ENCODE measurements around the gene UVRAG. TPM values are rescaled to one million over a fixed set of nuclear protein-coding genes. Genes with fewer than 3 reads are reported as not detected.

Gene UVRAG
- total RNA-seq, 1 donor from 2014 or later: 15.1 TPM

GRCh38 chr11:76090821-76091220 lies 275.8 kb downstream of the UVRAG start:
- DNase-seq (ENCODE audit: missing footprints): no peak
- ATAC-seq: no peak
- intact Hi-C loops (cut with DNase I): no loop called here

- no peak for DNase-seq (ENCODE audit: missing footprints)
- ATAC-seq: peak; percentile 46
- intact Hi-C loops (cut with DNase I): no loop called here
Measured at GRCh38 chr11:76094740-76095139, 279.7 kb downstream of the UVRAG start.

GRCh38 chr11:76095891-76096290 lies 280.9 kb downstream of the UVRAG start:
- ATAC-seq (no peak), DNase-seq (ENCODE audit: missing footprints) (no peak)
- intact Hi-C loops (cut with DNase I): no loop called here

- intact Hi-C loops (cut with DNase I): no loop called here
- no peak for ATAC-seq
Measured at GRCh38 chr11:76096552-76096951, 281.5 kb downstream of the UVRAG start.

GRCh38 chr11:76102802-76103201 lies 287.8 kb downstream of the UVRAG start:
- intact Hi-C loops (cut with DNase I): no loop called here
- peak; percentile 44 for ATAC-seq
- DNase-seq (ENCODE audit: missing footprints): peak; percentile 77

More at GRCh38 chr11:76096552-76096951, 281.5 kb downstream of the UVRAG start:
- no peak for DNase-seq (ENCODE audit: missing footprints)

- ATAC-seq: no peak
- intact Hi-C loops (cut with DNase I): no loop called here
- DNase-seq (ENCODE audit: missing footprints): no peak
Measured at GRCh38 chr11:76103460-76103859, 288.4 kb downstream of the UVRAG start.

GRCh38 chr11:76104285-76104684 lies 289.3 kb downstream of the UVRAG start:
- ATAC-seq (no peak), DNase-seq (ENCODE audit: missing footprints) (no peak)

GRCh38 chr11:76105637-76106036 lies 290.6 kb downstream of the UVRAG start:
- no peak for ATAC-seq
- no peak for DNase-seq (ENCODE audit: missing footprints)
- intact Hi-C loops (cut with DNase I): no loop called here

More at GRCh38 chr11:76104285-76104684, 289.3 kb downstream of the UVRAG start:
- intact Hi-C loops (cut with DNase I): no loop called here

- no peak for DNase-seq (ENCODE audit: missing footprints)
Measured at GRCh38 chr11:76107971-76108370, 293.0 kb downstream of the UVRAG start.

GRCh38 chr11:76114238-76114637 lies 299.2 kb downstream of the UVRAG start:
- DNase-seq (ENCODE audit: missing footprints) (no peak), ATAC-seq (no peak)
- intact Hi-C loops (cut with DNase I): no loop called here

More at GRCh38 chr11:76107971-76108370, 293.0 kb downstream of the UVRAG start:
- intact Hi-C loops (cut with DNase I): no loop called here
- ATAC-seq: no peak

- DNase-seq (ENCODE audit: missing footprints) (no peak), ATAC-seq (no peak)
Measured at GRCh38 chr11:76115555-76115954, 300.5 kb downstream of the UVRAG start.

GRCh38 chr11:76119032-76119431 lies 304.0 kb downstream of the UVRAG start:
- ATAC-seq (no peak), DNase-seq (ENCODE audit: missing footprints) (no peak)
- intact Hi-C loops (cut with DNase I): no loop called here

More at GRCh38 chr11:76115555-76115954, 300.5 kb downstream of the UVRAG start:
- intact Hi-C loops (cut with DNase I): no loop called here

- intact Hi-C loops (cut with DNase I): loop anchor here (2.0 kb wide), 1 partner anchor 35 kb away; no protein-coding TSS in a partner anchor
- ATAC-seq: peak; percentile 63
Measured at GRCh38 chr11:76119779-76120178, 304.8 kb downstream of the UVRAG start.

GRCh38 chr11:76120513-76121101 lies 305.6 kb downstream of the UVRAG start:
- DNase-seq (ENCODE audit: missing footprints) (no peak), ATAC-seq (peak; percentile 47)
- intact Hi-C loops (cut with DNase I): loop anchor here (2.0 kb wide), 1 partner anchor 36 kb away; no protein-coding TSS in a partner anchor

More at GRCh38 chr11:76119779-76120178, 304.8 kb downstream of the UVRAG start:
- no peak for DNase-seq (ENCODE audit: missing footprints)

- intact Hi-C loops (cut with DNase I): no loop called here
- DNase-seq (ENCODE audit: missing footprints): no peak
- no peak for ATAC-seq
Measured at GRCh38 chr11:76123248-76123647, 308.2 kb downstream of the UVRAG start.

- DNase-seq (ENCODE audit: missing footprints): no peak
- intact Hi-C loops (cut with DNase I): no loop called here
- no peak for ATAC-seq
Measured at GRCh38 chr11:76124905-76125770, 310.1 kb downstream of the UVRAG start.

GRCh38 chr11:76129729-76130128 lies 314.7 kb downstream of the UVRAG start:
- DNase-seq (ENCODE audit: missing footprints): no peak
- intact Hi-C loops (cut with DNase I): no loop called here
- ATAC-seq: no peak

- DNase-seq (ENCODE audit: missing footprints): no peak
- peak; percentile 57 for ATAC-seq
- intact Hi-C loops (cut with DNase I): no loop called here
Measured at GRCh38 chr11:76131142-76131541, 316.1 kb downstream of the UVRAG start.

GRCh38 chr11:76131671-76132631 lies 316.9 kb downstream of the UVRAG start:
- intact Hi-C loops (cut with DNase I): no loop called here
- DNase-seq (ENCODE audit: missing footprints) (no peak), ATAC-seq (peak; percentile 80)

Measured in Right ventricle myocardium inferior (tissue), 1 donor.